ENCODE data around the gene SPON1. TPM values are rescaled to one million over a fixed set of nuclear protein-coding genes. Genes with fewer than 3 reads are reported as not detected.

Gene SPON1
- total RNA-seq, 3 donors from 2014 or later (not counting 1 experiment from before 2014, with no cell fraction given): 0.09 to 0.18 TPM; not detected in 1

DNA sequence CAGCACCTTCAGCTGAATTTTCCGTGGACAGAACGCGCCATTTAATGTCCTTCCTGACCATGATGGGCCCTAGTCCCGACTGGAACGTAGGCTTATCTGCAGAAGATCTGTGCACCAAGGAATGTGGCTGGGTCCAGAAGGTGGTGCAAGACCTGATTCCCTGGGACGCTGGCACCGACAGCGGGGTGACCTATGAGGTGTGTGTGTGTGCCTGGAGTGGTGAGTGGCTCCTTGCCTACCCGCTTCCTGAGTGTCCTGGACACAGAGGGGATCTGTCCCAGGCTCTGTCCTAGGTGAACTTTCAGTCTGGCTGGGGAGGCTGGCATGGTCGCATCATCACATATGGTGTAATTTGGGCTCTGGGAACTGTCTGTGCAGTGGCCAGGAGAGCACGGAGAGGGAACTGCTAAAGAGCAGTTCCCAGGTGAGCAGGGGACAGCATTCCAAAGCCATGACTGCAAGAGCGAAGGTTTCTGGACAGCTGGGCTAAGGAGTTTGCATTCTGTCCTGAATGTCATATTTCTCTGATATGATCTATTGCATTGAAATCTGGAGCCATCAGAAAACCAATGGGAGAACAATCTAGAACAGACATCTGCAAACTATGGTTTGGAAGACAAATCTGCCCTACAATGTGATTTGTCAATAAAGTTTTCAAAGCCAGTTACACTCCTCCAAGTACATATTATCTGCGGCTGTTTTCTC is 292.2 kb downstream of the SPON1 start:
- TF ChIP-seq, protein P1, sequence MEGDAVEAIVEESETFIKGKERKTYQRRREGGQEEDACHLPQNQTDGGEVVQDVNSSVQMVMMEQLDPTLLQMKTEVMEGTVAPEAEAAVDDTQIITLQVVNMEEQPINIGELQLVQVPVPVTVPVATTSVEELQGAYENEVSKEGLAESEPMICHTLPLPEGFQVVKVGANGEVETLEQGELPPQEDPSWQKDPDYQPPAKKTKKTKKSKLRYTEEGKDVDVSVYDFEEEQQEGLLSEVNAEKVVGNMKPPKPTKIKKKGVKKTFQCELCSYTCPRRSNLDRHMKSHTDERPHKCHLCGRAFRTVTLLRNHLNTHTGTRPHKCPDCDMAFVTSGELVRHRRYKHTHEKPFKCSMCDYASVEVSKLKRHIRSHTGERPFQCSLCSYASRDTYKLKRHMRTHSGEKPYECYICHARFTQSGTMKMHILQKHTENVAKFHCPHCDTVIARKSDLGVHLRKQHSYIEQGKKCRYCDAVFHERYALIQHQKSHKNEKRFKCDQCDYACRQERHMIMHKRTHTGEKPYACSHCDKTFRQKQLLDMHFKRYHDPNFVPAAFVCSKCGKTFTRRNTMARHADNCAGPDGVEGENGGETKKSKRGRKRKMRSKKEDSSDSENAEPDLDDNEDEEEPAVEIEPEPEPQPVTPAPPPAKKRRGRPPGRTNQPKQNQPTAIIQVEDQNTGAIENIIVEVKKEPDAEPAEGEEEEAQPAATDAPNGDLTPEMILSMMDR (IDR thresholded peaks at IDR 0.05): no peak
- no peaks in the 10 kb centered on the region for H3K36me3 ChIP-seq (ENCODE audit: control insufficient read depth, insufficient read depth, low read length)
- H3K4me3 ChIP-seq (ENCODE audit: low read length): no peak overlapping the region
- no peak for DNase-seq
- Mint-ChIP-seq H3K9me3 (no peaks in the 10 kb centered on the region), H3K4me3 (no peak overlapping the region), H3K4me1 (no peaks in the 10 kb centered on the region), H3K36me3 (no peaks in the 10 kb centered on the region), H3K27me3 (ENCODE audit: low read depth in 2 of 2) (peaks cover 6 to 7% of the 10 kb centered on the region in 2 donors), H3K27ac (no peak overlapping the region)
- no peak overlapping the region for H3K27ac ChIP-seq (ENCODE audit: low read length)
- H3K9me3 ChIP-seq (ENCODE audit: control insufficient read depth, insufficient read depth, low read length): no peaks in the 10 kb centered on the region
- H3K27me3 ChIP-seq (ENCODE audit: control insufficient read depth, insufficient read depth, low read length): no peaks in the 10 kb centered on the region
- intact Hi-C loops (cut with micrococcal nuclease): no loop called here
- no peak for ATAC-seq
- WGBS (ENCODE audit: insufficient coverage): 93% methylated on average over 13 of the region's 13 CpGs
- no peaks in the 10 kb centered on the region for H3K4me1 ChIP-seq (ENCODE audit: control insufficient read depth, insufficient read depth, low read length)

DNA sequence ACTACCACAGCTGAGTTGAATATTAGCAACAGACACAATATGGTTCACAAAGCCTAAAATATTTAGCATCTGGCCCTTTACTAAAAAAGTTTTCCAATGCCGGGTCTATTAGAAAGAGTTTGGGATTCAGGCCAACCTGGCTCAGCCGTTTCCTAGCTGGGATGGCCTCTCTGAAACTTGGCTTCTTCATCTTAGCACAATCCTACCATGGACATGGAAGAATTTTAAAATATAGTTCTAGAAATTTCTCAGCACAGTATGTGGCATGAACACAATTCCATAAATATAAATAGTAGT is 292.7 kb downstream of the SPON1 start:
- no peaks in the 10 kb centered on the region for H3K4me1 ChIP-seq (ENCODE audit: control insufficient read depth, insufficient read depth, low read length)
- no peaks in the 10 kb centered on the region for H3K36me3 ChIP-seq (ENCODE audit: control insufficient read depth, insufficient read depth, low read length)
- Mint-ChIP-seq H3K4me1 (no peaks in the 10 kb centered on the region), H3K27me3 (ENCODE audit: low read depth in 2 of 2) (peaks cover 5 to 6% of the 10 kb centered on the region in 2 donors), H3K9me3 (no peaks in the 10 kb centered on the region), H3K36me3 (no peaks in the 10 kb centered on the region), H3K4me3 (no peak overlapping the region), H3K27ac (no peak overlapping the region)
- TF ChIP-seq, protein P1 (IDR thresholded peaks at IDR 0.05): no peak
- DNase-seq: no peak
- intact Hi-C loops (cut with micrococcal nuclease): no loop called here
- H3K27me3 ChIP-seq (ENCODE audit: control insufficient read depth, insufficient read depth, low read length): no peaks in the 10 kb centered on the region
- no peak overlapping the region for H3K4me3 ChIP-seq (ENCODE audit: low read length)
- H3K9me3 ChIP-seq (ENCODE audit: control insufficient read depth, insufficient read depth, low read length): no peaks in the 10 kb centered on the region
- ATAC-seq: no peak
- WGBS (ENCODE audit: insufficient coverage): 75% methylated on average over 1 of the region's 2 CpGs
- H3K27ac ChIP-seq (ENCODE audit: low read length): no peak overlapping the region

DNA sequence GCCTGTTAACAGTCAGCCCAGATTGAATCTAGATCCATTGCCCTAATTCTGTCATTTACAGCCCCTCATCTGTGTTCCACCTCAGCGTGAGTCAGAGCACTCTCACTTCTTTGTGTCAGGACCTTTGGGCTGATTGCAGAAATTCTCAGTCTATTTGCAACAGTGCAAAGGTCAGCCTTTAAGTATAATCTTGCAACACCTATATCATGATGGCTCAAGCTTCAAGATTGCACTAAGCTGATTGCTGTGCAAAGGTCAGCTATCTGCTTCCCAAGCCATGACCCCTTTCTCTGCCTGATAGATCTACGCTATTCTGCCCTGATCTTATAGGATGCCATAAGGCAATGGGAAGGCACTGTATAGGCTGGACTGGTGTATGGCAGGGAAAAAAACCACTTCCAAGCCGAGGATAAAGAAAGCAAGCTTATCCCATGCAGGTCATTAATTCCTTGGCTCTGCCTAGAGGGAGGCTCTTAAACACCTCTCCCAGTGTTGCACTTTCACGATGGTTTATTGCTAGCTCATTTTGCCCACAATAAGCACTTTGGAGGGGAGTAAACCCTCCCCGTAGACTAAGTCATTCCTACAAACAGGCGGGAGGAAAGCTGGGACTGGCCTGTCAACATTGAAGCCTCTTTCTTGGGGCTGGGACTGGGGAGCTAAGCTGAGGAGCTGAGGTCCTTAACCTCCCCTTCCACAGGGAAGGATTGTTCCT is 295.9 kb downstream of the SPON1 start:
- no peak for DNase-seq
- H3K9me3 ChIP-seq (ENCODE audit: control insufficient read depth, insufficient read depth, low read length): no peaks in the 10 kb centered on the region
- TF ChIP-seq, protein P1 (IDR thresholded peaks at IDR 0.05): no peak
- no peaks in the 10 kb centered on the region for H3K4me1 Mint-ChIP-seq
- intact Hi-C loops (cut with micrococcal nuclease): no loop called here
- no peaks in the 10 kb centered on the region for H3K36me3 Mint-ChIP-seq
- no peak overlapping the region for H3K4me3 ChIP-seq (ENCODE audit: low read length)
- no peak overlapping the region for H3K27ac Mint-ChIP-seq
- no peak overlapping the region for H3K4me3 Mint-ChIP-seq
- no peak for ATAC-seq
- no peaks in the 10 kb centered on the region for H3K4me1 ChIP-seq (ENCODE audit: control insufficient read depth, insufficient read depth, low read length)
- H3K27ac ChIP-seq (ENCODE audit: low read length): no peak overlapping the region
- 84% methylated on average over 6 of the region's 6 CpGs for WGBS (ENCODE audit: insufficient coverage)
- no peaks in the 10 kb centered on the region for H3K9me3 Mint-ChIP-seq
- no peaks in the 10 kb centered on the region for H3K36me3 ChIP-seq (ENCODE audit: control insufficient read depth, insufficient read depth, low read length)
- H3K27me3 ChIP-seq (ENCODE audit: control insufficient read depth, insufficient read depth, low read length): no peaks in the 10 kb centered on the region
- H3K27me3 Mint-ChIP-seq (ENCODE audit: low read depth in 2 of 2): peaks cover 0 to 4% of the 10 kb centered on the region in 2 donors

Measured in natural killer cell (primary cell).